H9 (cell line): ENCODE data around the gene NEMF. TPM values are rescaled to one million over a fixed set of nuclear protein-coding genes. Genes with fewer than 3 reads are reported as not detected.
"Not testable (repeated sequence)": the region's sequence is repeated elsewhere in the genome, so short reads cannot be mapped to it uniquely, and the experiment has no call there.

Source experiments
- DNase-seq: peaks from one replicate; pipeline ENCODE4 v3.0.0-alpha.2; 2017
- H2AFZ ChIP-seq: one replicate; pipeline ENCODE4 v1.6.1; 2013; ENCODE audit warnings: mild to moderate bottlenecking, low read length, control low read depth, moderate library complexity
- H2AK5ac ChIP-seq: 2 replicates; pipeline ENCODE4 v1.6.1; 2013; ENCODE audit warnings: low read length, control low read depth, mixed read lengths; ENCODE audit not compliant: insufficient read length
- H2BK120ac ChIP-seq: one replicate; pipeline ENCODE4 v1.6.1; 2013; ENCODE audit warnings: low read depth, mild to moderate bottlenecking, low read length, control low read depth, inconsistent platforms; ENCODE audit not compliant: poor library complexity, severe bottlenecking
- H2BK12ac ChIP-seq: 2 replicates; pipeline ENCODE4 v1.6.1; 2013; ENCODE audit warnings: low read length, control low read depth, mixed read lengths, low read depth; ENCODE audit not compliant: insufficient read length
- H2BK15ac ChIP-seq: 2 replicates; pipeline ENCODE4 v1.6.1; 2013; ENCODE audit warnings: low read depth, low read length, control low read depth
- H2BK20ac ChIP-seq: one replicate; pipeline ENCODE4 v1.6.1; 2013; ENCODE audit warnings: low read depth, mild to moderate bottlenecking, low read length, control low read depth, inconsistent platforms; ENCODE audit not compliant: poor library complexity, severe bottlenecking
- H2BK5ac ChIP-seq: 2 replicates; pipeline ENCODE4 v1.6.1; 2013; ENCODE audit warnings: low read length, control low read depth, mixed read lengths; ENCODE audit not compliant: insufficient read length
- H3K14ac ChIP-seq: 2 replicates; pipeline ENCODE4 v1.6.1; 2013; ENCODE audit warnings: low read length, control low read depth; ENCODE audit not compliant: insufficient read depth
- H3K18ac ChIP-seq: 2 replicates; pipeline ENCODE4 v1.6.1; 2013; ENCODE audit warnings: low read depth, mild to moderate bottlenecking, mixed read lengths, low read length, control low read depth; ENCODE audit not compliant: insufficient read length
- H3K23ac ChIP-seq: 2 replicates; pipeline ENCODE4 v1.6.1; 2013; ENCODE audit warnings: low read length, control low read depth, mixed read lengths, low read depth; ENCODE audit not compliant: insufficient read length
- H3K23me2 ChIP-seq: 2 replicates; pipeline ENCODE4 v1.6.1; 2013; ENCODE audit warnings: low read depth, mild to moderate bottlenecking, mixed read lengths, low read length, control low read depth; ENCODE audit not compliant: insufficient read length, poor library complexity, severe bottlenecking
- H3K27ac ChIP-seq: 2 replicates; pipeline ENCODE4 v1.5.1; 2013; ENCODE audit warnings: low read length, control low read depth, mixed read lengths, low read depth; ENCODE audit not compliant: insufficient read length
- H3K27me3 ChIP-seq: 2 replicates; pipeline ENCODE4 v1.6.1; 2013; ENCODE audit warnings: low read length, control low read depth, inconsistent platforms; ENCODE audit not compliant: insufficient read depth
- H3K4ac ChIP-seq: 2 replicates; pipeline ENCODE4 v1.6.1; 2013; ENCODE audit warnings: low read depth, mild to moderate bottlenecking, control low read depth, inconsistent platforms, low read length, moderate library complexity
- H3K4me1 ChIP-seq: 2 replicates; pipeline ENCODE4 v1.6.1; 2013; ENCODE audit warnings: low read length, control low read depth, inconsistent platforms; ENCODE audit not compliant: insufficient read depth
- H3K4me2 ChIP-seq: 2 replicates; pipeline ENCODE4 v1.6.1; 2013; ENCODE audit warnings: low read length, control low read depth, mixed read lengths; ENCODE audit not compliant: insufficient read length, insufficient read depth
- H3K56ac ChIP-seq: 2 replicates; pipeline ENCODE4 v1.6.1; 2013; ENCODE audit warnings: low read depth, mild to moderate bottlenecking, mixed read lengths, low read length, control low read depth; ENCODE audit not compliant: insufficient read length
- H3K79me1 ChIP-seq: 2 replicates; pipeline ENCODE4 v1.6.1; 2013; ENCODE audit warnings: low read depth, mild to moderate bottlenecking, moderate library complexity, low read length, control low read depth, inconsistent platforms; ENCODE audit not compliant: insufficient read depth, poor library complexity, severe bottlenecking
- H3K79me2 ChIP-seq: 2 replicates; pipeline ENCODE4 v1.6.1; 2013; ENCODE audit warnings: low read length, control low read depth, inconsistent platforms; ENCODE audit not compliant: insufficient read depth
- H3K9ac ChIP-seq: 2 replicates; pipeline ENCODE4 v1.6.1; 2013; ENCODE audit warnings: low read length, control low read depth, mixed read lengths; ENCODE audit not compliant: insufficient read length; ENCODE audit errors: extremely low read depth
- H3K9me3 ChIP-seq: one replicate; pipeline ENCODE4 v1.6.1; 2013; ENCODE audit warnings: low read depth, low read length, inconsistent platforms; ENCODE audit not compliant: control insufficient read depth
- H3T11ph ChIP-seq: one replicate; pipeline ENCODE4 v1.6.1; 2013; ENCODE audit warnings: mild to moderate bottlenecking, low read length, control low read depth, inconsistent platforms
- H4K20me1 ChIP-seq: one replicate; pipeline ENCODE4 v1.6.1; 2013; ENCODE audit not compliant: control insufficient read depth, insufficient read length, insufficient read depth
- H4K5ac ChIP-seq: 2 replicates; pipeline ENCODE4 v1.6.1; 2013; ENCODE audit warnings: low read depth, mild to moderate bottlenecking, mixed read lengths, low read length, control low read depth; ENCODE audit not compliant: insufficient read length
- H4K8ac ChIP-seq: replicated peaks from 2 replicates; pipeline ENCODE4 v1.6.1; 2013; ENCODE audit warnings: low read length, control low read depth, mixed read lengths, low read depth; ENCODE audit not compliant: insufficient read length
- H4K91ac ChIP-seq: 2 replicates; pipeline ENCODE4 v1.6.1; 2013; ENCODE audit warnings: low read depth, mild to moderate bottlenecking, moderate library complexity, mixed read lengths, low read length, control low read depth; ENCODE audit not compliant: insufficient read length
- H3K27ac Mint-ChIP-seq, 3 experiments: 2 replicates in 2 of 3; 3 replicates in 1 of 3; pipeline ENCODE4 v1.8.0; 2020 to 2021; ENCODE audit warnings: mixed read lengths in 3 of 3, mild to moderate bottlenecking in 1 of 3, moderate library complexity in 1 of 3
- H3K27me3 Mint-ChIP-seq: 2 replicates; pipeline ENCODE4 v1.8.0; 2021; ENCODE audit warnings: low read depth, mild to moderate bottlenecking, moderate library complexity, mixed read lengths
- H3K36me3 Mint-ChIP-seq, 3 experiments: 2 replicates in 2 of 3; 3 replicates in 1 of 3; pipeline ENCODE4 v1.8.0; 2020 to 2021; ENCODE audit warnings: low read depth in 3 of 3, mixed read lengths in 3 of 3; ENCODE audit not compliant: insufficient read depth in 1 of 3
- H3K4me1 Mint-ChIP-seq, 2 experiments: 2 replicates each; pipeline ENCODE4 v1.8.0; 2020; ENCODE audit warnings: mixed read lengths in 2 of 2
- H3K4me3 Mint-ChIP-seq, 2 experiments: 2 replicates in 1 of 2; 3 replicates in 1 of 2; pipeline ENCODE4 v1.8.0; 2020 to 2021; ENCODE audit warnings: mild to moderate bottlenecking in 2 of 2, mixed read lengths in 2 of 2, moderate library complexity in 1 of 2
- H3K9me3 Mint-ChIP-seq, 2 experiments: 2 replicates in 1 of 2; 3 replicates in 1 of 2; pipeline ENCODE4 v1.8.0; 2020; ENCODE audit warnings: mild to moderate bottlenecking in 2 of 2, mixed read lengths in 2 of 2, moderate library complexity in 1 of 2
- CTCF ChIP-seq: fragments of 200-600 bp; sonication (generic); conservative IDR thresholded peaks from 3 replicates; pipeline ENCODE4 v1.8.0; 2021; ENCODE audit warnings: antibody characterized with exemption, mild to moderate bottlenecking
- WGBS: extraction: QIAGEN DNeasy Blood & Tissue Kit; methylation state at CpG from one replicate; pipeline ENCODE4 v1.1.7; 2013; ENCODE audit warnings: missing lambda C conversion rate, low lambda C conversion rate, mixed read lengths; ENCODE audit not compliant: insufficient read length; ENCODE audit errors: extremely low coverage; 5-methylcytosine and 5-hydroxymethylcytosine counted together
- total RNA-seq: library from RNA; stranded (reverse); gene quantifications from 2 replicates; pipeline ENCODE4 v1.2.1, GENCODE V29; 2021

The NEMF gene
- total RNA-seq, 1 experiment from 2014 or later = 57.4 TPM

- H3K9me3 ChIP-seq = no peaks in the 10 kb centered on the region
- H3K27me3 Mint-ChIP-seq = no peaks in the 10 kb centered on the region
- H4K20me1 ChIP-seq = no peaks in the 10 kb centered on the region
- H4K8ac ChIP-seq = no peak overlapping the region
- H3K4ac ChIP-seq = no peak overlapping the region
- H3K27ac Mint-ChIP-seq = no peak overlapping the region
- no peak for TF ChIP-seq CTCF
- no peaks in the 10 kb centered on the region for H3K36me3 Mint-ChIP-seq
- no peak overlapping the region for H3K18ac ChIP-seq
- H3K9ac ChIP-seq = no peak overlapping the region
- H4K91ac ChIP-seq = no peak overlapping the region
- H2BK12ac ChIP-seq = no peak overlapping the region
- no peak overlapping the region for H2BK15ac ChIP-seq
- H3K4me3 Mint-ChIP-seq = no peak overlapping the region
- no peak for DNase-seq
- H3K56ac ChIP-seq = no peak overlapping the region
- H3K79me2 ChIP-seq = no peaks in the 10 kb centered on the region
- no peaks in the 10 kb centered on the region for H3K23me2 ChIP-seq
- H2BK5ac ChIP-seq = no peak overlapping the region
- H2AFZ ChIP-seq = no peak overlapping the region
- H3K79me1 ChIP-seq = no peaks in the 10 kb centered on the region
- H3K9me3 Mint-ChIP-seq = no peaks in the 10 kb centered on the region; a peak in 1 of 5 replicates
- no peaks in the 10 kb centered on the region for H3K4me1 ChIP-seq
- no peak overlapping the region for H3K23ac ChIP-seq
- no peak overlapping the region for H4K5ac ChIP-seq
- no peak overlapping the region for H2AK5ac ChIP-seq
- no peak overlapping the region for H3K14ac ChIP-seq
- H2BK120ac ChIP-seq = no peak overlapping the region
- H3T11ph ChIP-seq = no peak overlapping the region
- no peak overlapping the region for H2BK20ac ChIP-seq
- no peak overlapping the region for H3K27ac ChIP-seq
- H3K4me1 Mint-ChIP-seq = 0 out of 4 replicates have a peak, but pooled peaks cover 0 to 2% of the 10 kb centered on the region in 2 experiments
- no peak overlapping the region for H3K4me2 ChIP-seq
- no peaks in the 10 kb centered on the region for H3K27me3 ChIP-seq
- WGBS = no CpG with 5 or more reads among the region's 12 CpGs
Observed at GRCh38 chr14:49875640-49876198, 23.1 kb upstream of the NEMF start.

- H3K4me2 ChIP-seq, H3K27me3 Mint-ChIP-seq, H3K79me2 ChIP-seq, H2BK120ac ChIP-seq, H2AFZ ChIP-seq, H2AK5ac ChIP-seq, DNase-seq, H4K20me1 ChIP-seq, H3K4ac ChIP-seq, H2BK20ac ChIP-seq, H3K18ac ChIP-seq, H2BK15ac ChIP-seq, H3K9me3 ChIP-seq, H3K14ac ChIP-seq, H3K9ac ChIP-seq, H2BK12ac ChIP-seq, H3K23ac ChIP-seq, H3K79me1 ChIP-seq, H2BK5ac ChIP-seq, H3K4me1 ChIP-seq, H3K27ac Mint-ChIP-seq, H3T11ph ChIP-seq, H3K23me2 ChIP-seq, H3K27me3 ChIP-seq, H3K4me1 Mint-ChIP-seq, H4K91ac ChIP-seq, H3K56ac ChIP-seq, H4K5ac ChIP-seq, H3K27ac ChIP-seq, H3K4me3 Mint-ChIP-seq, H3K36me3 Mint-ChIP-seq, H4K8ac ChIP-seq, H3K9me3 Mint-ChIP-seq: not testable (repeated sequence)
- WGBS = no CpG with 5 or more reads among the region's 6 CpGs
Observed at GRCh38 chr14:49873548-49873947, 21.0 kb upstream of the NEMF start.
